HG03571 (cell line): ENCODE results near the gene GPR107.

Experiments
- ATAC-seq: cut with Tn5 transposase; IDR thresholded peaks from one replicate; pipeline ENCODE4 v1.9.1; 2021; ENCODE audit not compliant: unreplicated experiment

GPR107 gene

GRCh38 chr9:130128733-130129431, 75.2 kb downstream of the GPR107 start:
- peak; percentile 59 for ATAC-seq

GRCh38 chr9:130129432-130130061, 75.8 kb downstream of the GPR107 start:
- no peak for ATAC-seq

- ATAC-seq: no peak
These were observed 79.0 kb downstream of the GPR107 start for GRCh38 chr9:130132746-130133145.

GRCh38 chr9:130137081-130137640, 83.5 kb downstream of the GPR107 start:
- ATAC-seq: no peak

- ATAC-seq: no peak
These were observed 84.0 kb downstream of the GPR107 start for GRCh38 chr9:130137641-130138081.

- no peak for ATAC-seq
These were observed 84.5 kb downstream of the GPR107 start for GRCh38 chr9:130138171-130138653.

GRCh38 chr9:130138791-130139190, 85.1 kb downstream of the GPR107 start:
- ATAC-seq: no peak

- no peak for ATAC-seq
These were observed 85.5 kb downstream of the GPR107 start for GRCh38 chr9:130139251-130139650.

GRCh38 chr9:130140706-130141105, 87.0 kb downstream of the GPR107 start:
- ATAC-seq: no peak

GRCh38 chr9:130142056-130142455, 88.3 kb downstream of the GPR107 start:
- no peak for ATAC-seq

GRCh38 chr9:130142641-130143040, 88.9 kb downstream of the GPR107 start:
- no peak for ATAC-seq

- ATAC-seq: no peak
These were observed 89.7 kb downstream of the GPR107 start for GRCh38 chr9:130143279-130143893.

GRCh38 chr9:130143958-130144366, 90.3 kb downstream of the GPR107 start:
- ATAC-seq: no peak

GRCh38 chr9:130144703-130145102, 91.0 kb downstream of the GPR107 start:
- ATAC-seq: no peak

- ATAC-seq: no peak
These were observed 92.0 kb downstream of the GPR107 start for GRCh38 chr9:130145658-130146057.

GRCh38 chr9:130147198-130147597, 93.5 kb downstream of the GPR107 start:
- ATAC-seq: no peak

GRCh38 chr9:130147910-130148309, 94.2 kb downstream of the GPR107 start:
- ATAC-seq: no peak

- ATAC-seq: no peak
These were observed 95.3 kb downstream of the GPR107 start for GRCh38 chr9:130149031-130149430.

- ATAC-seq: no peak
These were observed 96.1 kb downstream of the GPR107 start for GRCh38 chr9:130149654-130150286.

GRCh38 chr9:130150779-130151382, 97.2 kb downstream of the GPR107 start:
- ATAC-seq: no peak

GRCh38 chr9:130154816-130155215, 101.1 kb downstream of the GPR107 start:
- ATAC-seq: no peak
